ENCODE measurements around the gene MPPED2.

DNA sequence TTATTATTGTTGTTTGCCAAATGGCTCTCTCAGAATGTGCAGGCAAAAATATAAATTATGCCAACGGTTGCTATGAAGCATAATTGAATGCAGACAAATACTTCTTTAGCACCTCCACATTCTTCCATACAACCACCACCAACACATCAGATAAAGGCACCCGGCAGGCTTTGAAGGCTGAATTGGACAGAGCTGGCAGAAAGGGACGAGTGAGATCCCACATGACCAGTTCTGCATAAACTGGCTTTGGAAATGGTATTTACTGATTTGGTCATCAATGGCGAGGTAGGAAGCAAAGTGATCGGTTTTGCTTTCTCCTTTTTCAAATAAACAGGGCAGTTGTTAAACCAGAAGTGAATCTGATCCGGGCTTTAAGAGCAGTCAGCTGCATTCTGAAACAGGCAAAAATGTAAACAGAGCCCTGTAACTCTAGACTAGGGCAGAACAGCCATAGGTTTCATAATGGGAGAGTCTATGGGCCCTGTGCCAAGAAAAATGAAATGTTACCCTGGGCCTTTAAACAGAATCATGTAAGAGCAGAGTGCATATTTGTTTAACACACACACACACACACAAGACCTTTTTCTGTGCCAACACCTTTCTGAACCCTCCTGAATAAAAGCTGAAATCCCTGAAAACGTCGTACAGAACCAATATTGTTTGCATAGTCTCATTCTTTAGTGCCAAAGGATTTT is 97.7 kb downstream of the MPPED2 start:
- TF ChIP-seq, protein P1, sequence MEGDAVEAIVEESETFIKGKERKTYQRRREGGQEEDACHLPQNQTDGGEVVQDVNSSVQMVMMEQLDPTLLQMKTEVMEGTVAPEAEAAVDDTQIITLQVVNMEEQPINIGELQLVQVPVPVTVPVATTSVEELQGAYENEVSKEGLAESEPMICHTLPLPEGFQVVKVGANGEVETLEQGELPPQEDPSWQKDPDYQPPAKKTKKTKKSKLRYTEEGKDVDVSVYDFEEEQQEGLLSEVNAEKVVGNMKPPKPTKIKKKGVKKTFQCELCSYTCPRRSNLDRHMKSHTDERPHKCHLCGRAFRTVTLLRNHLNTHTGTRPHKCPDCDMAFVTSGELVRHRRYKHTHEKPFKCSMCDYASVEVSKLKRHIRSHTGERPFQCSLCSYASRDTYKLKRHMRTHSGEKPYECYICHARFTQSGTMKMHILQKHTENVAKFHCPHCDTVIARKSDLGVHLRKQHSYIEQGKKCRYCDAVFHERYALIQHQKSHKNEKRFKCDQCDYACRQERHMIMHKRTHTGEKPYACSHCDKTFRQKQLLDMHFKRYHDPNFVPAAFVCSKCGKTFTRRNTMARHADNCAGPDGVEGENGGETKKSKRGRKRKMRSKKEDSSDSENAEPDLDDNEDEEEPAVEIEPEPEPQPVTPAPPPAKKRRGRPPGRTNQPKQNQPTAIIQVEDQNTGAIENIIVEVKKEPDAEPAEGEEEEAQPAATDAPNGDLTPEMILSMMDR (conservative IDR thresholded peaks at IDR 0.05 in 1 of 2, IDR thresholded peaks at IDR 0.05 in 1 of 2; ENCODE audit: extremely low read depth in 1 of 2, insufficient read depth in 1 of 2, low read depth in 1 of 2, low read length in 2 of 2): no peak
- TF ChIP-seq EZH2 (IDR thresholded peaks at IDR 0.05; ENCODE audit: borderline replicate concordance, low read length): no peak

All from mammary epithelial cell (primary cell).